Measurements from ENCODE around the gene LMBRD2.
"Not testable (repeated sequence)": the region's sequence is repeated elsewhere in the genome, so short reads cannot be mapped to it uniquely, and the experiment has no call there.

LMBRD2 gene

DNA sequence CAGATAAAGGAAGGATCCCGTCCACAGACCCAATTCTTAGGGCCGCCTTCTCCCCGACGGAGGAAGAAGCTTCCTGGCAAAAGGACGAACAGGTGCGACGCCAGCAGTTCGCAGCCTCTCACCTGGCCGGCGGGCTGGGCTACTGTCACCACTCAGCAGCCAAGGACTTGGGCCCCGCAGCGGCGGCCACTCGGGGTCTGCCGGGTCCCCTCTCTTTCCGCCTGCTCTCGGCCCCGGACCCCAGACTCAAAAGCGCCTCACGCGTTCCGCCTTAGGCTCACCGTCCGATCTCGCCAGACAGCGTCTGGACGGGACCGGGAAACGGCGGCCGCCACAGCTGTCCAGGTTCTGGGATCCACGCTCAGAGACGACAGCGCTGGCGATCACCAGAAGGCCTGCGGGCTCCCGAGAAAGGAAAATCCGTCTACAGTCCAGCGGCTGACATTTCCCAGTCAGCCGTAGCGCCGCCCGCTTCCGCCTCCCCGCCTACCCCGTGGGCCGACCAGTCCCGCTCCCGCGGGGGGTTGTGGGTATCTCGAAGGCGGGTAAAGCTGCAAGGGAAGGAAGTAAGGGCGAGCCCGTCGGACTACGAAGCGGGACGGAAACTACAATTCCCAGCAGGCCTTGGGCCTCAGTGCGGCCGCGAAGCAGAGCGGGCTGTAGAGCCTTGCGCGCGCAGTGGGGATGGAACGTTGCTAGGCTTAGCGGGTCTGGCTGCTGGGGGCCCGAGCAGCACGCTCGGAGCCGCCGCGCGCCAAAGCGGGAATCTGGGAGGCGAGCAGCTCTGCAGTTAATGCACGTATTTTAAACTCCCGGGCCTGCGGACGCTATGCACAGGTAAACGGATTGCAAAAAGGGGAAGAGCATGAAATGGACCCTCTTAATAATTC is at the start of gene LMBRD2, which contains the start of gene SKP2:
TSS of gene LMBRD2 (minus strand) at position 454 of the 890 bp plus-strand sequence. CDS start 8,538 bp downstream, outside the sequence.
TSS of gene SKP2 (plus strand) at position 678 of the 890 bp plus-strand sequence. CDS start at position 830, 152 bp downstream.
- H3K27ac ChIP-seq, result peak within 1 kb of the TSS; percentile 74
- TF ChIP-seq, protein P1, sequence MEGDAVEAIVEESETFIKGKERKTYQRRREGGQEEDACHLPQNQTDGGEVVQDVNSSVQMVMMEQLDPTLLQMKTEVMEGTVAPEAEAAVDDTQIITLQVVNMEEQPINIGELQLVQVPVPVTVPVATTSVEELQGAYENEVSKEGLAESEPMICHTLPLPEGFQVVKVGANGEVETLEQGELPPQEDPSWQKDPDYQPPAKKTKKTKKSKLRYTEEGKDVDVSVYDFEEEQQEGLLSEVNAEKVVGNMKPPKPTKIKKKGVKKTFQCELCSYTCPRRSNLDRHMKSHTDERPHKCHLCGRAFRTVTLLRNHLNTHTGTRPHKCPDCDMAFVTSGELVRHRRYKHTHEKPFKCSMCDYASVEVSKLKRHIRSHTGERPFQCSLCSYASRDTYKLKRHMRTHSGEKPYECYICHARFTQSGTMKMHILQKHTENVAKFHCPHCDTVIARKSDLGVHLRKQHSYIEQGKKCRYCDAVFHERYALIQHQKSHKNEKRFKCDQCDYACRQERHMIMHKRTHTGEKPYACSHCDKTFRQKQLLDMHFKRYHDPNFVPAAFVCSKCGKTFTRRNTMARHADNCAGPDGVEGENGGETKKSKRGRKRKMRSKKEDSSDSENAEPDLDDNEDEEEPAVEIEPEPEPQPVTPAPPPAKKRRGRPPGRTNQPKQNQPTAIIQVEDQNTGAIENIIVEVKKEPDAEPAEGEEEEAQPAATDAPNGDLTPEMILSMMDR (conservative IDR thresholded peaks at IDR 0.05), result no peak
- TF ChIP-seq ZFX (IDR thresholded peaks at IDR 0.05), result peak; percentile 83

DNA sequence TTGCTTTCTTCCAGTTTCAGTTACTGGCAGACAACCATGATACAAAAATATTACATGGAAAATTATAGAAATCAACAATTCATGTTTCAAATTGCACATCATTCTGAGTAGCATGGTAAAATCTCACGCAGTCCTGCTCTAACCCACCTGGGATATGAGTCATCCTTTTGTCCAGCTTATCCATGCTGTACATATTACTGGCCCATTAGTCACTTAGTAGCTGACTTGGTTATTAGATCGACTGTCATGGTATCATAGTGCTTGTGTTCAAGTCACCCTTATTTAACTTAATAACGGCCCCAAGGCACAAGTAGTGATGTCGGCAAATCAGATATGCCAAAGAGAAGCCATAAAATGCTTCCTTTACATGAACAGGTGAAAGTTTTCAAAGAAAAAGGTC is 48.8 kb upstream of the LMBRD2 start:
- H3K27ac ChIP-seq, result no peak overlapping the region
- TF ChIP-seq, protein P1 (conservative IDR thresholded peaks at IDR 0.05), result no peak
- no peak for TF ChIP-seq ZFX (IDR thresholded peaks at IDR 0.05)

DNA sequence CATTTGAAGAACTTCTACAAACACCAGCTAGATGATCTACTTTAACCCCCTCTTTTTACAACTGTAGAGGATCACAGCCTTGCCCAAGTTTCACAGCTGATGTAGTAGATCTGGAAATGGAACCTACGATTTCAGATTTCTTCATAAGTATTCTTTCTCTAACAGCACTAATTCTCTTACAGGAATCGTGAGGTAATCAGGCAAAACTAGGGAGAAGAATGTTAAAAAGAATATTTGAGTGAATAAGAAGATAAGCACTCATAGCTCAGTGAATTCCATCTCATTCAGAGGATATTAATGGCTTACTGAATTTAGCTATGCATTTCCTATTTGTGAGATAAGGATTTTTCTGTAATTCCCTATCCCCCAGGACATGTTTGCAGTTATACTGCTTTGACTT is 47.9 kb upstream of the LMBRD2 start:
- TF ChIP-seq, protein P1 (conservative IDR thresholded peaks at IDR 0.05), result no peak
- TF ChIP-seq ZFX (IDR thresholded peaks at IDR 0.05), result no peak
- H3K27ac ChIP-seq, result no peak overlapping the region

DNA sequence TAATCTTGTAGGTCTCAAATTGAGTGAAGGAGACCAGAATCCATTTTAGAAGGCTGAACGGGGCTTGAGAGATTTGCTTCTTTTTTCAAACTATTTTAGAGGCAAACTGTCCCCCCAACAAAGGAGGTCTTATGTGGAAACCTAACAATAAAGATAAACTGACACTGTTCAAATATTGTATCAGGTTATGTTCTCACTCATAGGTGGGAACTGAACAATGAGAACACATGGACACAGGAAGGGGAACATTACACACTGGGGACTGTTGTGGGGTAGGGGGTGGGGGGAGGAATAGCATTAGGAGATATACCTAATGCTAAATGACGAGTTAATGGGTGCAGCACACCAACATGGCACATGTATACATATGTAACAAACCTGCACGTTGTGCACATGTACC is 47.1 kb upstream of the LMBRD2 start:
- not testable (repeated sequence) for H3K27ac ChIP-seq

DNA sequence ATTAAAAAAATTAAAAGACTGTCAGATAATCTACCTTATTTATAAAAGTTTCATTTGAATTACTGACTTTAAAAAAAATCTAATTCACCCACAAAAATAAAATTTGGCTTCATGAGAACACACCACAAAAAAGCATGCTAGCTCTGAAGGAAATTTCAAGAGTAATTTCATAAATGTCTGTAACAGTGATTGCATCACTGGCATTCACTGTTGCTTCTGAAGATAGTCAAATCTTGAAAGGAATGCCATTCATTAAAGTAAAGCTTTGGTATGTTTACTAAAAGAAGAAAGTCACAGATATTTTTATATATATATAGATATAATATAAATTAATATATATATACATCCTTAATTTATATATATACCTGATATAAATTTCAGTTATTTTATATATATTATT is 46.6 kb upstream of the LMBRD2 start:
- no peak for TF ChIP-seq ZFX (IDR thresholded peaks at IDR 0.05)
- TF ChIP-seq, protein P1 (conservative IDR thresholded peaks at IDR 0.05), result no peak
- no peak overlapping the region for H3K27ac ChIP-seq

DNA sequence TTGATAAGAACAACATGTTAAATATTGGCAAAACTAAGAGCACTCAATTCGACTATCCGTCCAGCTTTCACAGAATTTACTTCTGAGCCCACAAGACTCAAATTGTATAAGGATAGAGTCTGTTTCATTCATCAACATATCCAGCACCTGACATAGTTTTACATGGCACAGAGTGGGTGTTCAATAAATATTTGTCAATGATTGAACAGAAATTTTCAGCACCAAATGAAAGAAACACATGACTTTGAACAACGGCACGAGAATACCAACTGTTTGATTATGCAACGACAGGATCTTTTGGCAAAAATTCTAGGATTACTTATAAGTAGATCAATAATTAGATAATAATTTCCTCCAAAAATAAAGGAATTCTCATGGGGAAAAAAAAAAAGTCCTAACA is 42.1 kb upstream of the LMBRD2 start:
- H3K27ac ChIP-seq, result no peak overlapping the region

DNA sequence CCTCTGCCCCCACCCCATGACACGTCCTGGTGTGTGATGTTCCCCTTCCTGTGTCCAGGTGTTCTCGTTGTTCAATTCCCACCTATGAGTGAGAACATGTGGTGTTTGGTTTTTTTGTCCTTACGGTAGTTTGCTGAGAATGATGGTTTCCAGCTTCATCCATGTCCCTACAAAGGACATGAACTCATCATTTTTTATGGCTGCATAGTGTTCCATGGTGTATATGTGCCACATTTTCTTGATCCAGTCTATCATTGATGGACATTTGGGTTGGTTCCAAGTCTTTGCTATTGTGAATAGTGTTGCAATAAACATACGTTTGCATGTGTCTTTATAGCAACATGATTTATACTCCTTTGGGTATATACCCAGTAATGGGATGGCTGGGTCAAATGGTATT is 32.7 kb upstream of the LMBRD2 start:
- H3K27ac ChIP-seq, result not testable (repeated sequence)

More for the DNA sequence above, 42.1 kb upstream of the LMBRD2 start:
- TF ChIP-seq, protein P1 (conservative IDR thresholded peaks at IDR 0.05), result no peak
- no peak for TF ChIP-seq ZFX (IDR thresholded peaks at IDR 0.05)

DNA sequence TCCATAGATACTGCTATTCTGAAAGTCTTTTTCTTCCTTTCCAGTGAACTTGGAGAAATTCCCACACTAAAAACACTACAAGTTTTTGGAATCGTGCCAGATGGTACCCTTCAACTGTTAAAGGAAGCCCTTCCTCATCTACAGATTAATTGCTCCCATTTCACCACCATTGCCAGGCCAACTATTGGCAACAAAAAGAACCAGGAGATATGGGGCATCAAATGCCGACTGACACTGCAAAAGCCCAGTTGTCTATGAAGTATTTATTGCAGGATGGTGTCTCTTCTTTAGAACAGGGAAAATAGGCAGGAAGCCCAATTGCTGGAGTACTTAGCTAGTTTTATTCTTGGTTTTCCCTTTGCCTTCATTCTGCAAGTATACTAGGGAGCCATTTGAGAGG is 30.1 kb upstream of the LMBRD2 start:
- no peak overlapping the region for H3K27ac ChIP-seq
- TF ChIP-seq ZFX (IDR thresholded peaks at IDR 0.05), result no peak
- TF ChIP-seq, protein P1 (conservative IDR thresholded peaks at IDR 0.05), result no peak
